AG08395 (cell line): ENCODE results near the gene MCU.
A peak's percentile ranks its signal among the peaks of the same experiment; 100 is the strongest.
"Not testable (repeated sequence)": the region's sequence is repeated elsewhere in the genome, so short reads cannot be mapped to it uniquely, and the experiment has no call there.

Experiments
- DNase-seq: peaks from one replicate; pipeline ENCODE4 v3.0.0; 2012; ENCODE audit warnings: mixed read lengths, low spot score

MCU gene

GRCh38 chr10:72762042-72762441, 70.1 kb downstream of the MCU start:
- DNase-seq: no peak

GRCh38 chr10:72763201-72763600, 71.3 kb downstream of the MCU start:
- no peak for DNase-seq

DNA sequence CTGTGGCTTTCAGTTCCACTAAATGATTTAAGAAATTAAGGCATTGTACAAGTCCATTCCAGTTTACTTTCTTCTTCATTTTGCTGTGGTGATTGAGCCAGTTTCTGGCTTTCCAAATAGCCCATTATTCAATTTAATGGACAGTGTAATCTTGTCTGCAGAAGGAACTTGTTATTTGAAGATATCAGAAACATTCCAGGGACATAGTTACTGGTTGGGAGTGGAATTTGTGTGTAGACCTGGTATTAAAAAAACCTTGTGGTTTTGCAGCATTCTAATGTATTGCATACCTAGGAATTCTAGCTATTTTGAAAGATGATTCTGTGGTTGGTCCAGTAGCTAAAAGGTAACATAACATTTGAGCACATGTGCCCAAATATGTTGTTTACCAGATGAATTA, 72.2 kb downstream of the MCU start:
- DNase-seq: peak; percentile 75

DNA sequence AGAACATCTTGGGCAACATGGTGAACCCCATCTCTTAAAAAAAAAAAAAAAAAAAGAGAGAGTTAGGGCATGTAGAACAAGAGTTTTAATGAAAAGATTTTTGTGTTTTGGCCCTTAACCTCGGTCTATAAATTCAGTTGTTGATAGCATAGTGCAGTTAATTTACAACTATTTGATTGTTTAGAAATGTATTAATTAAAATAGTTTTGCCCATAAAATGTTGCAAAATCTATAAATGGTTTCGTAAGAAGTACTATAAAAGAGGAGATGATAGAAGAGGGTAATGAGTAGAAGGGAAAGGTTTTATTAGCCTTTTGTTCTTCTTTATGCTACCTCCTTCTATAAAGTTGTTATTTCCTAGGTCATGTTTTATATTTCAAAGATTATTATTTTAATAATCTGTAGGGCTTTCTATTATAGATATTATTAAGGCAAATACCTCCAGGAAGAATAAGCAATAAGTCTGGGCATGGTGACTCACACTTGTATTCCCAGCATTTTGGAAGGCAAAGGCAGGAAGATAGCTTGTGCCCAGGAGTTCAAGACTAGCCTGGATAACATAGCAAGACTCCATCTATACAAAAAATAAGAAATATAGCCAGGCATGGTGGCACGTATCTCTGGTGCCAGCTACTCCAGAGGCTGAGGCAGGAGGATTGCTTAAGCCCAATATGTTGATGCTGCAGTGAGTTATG, 73.3 kb downstream of the MCU start:
- DNase-seq: no peak

GRCh38 chr10:72771195-72771594, 79.3 kb downstream of the MCU start:
- not testable (repeated sequence) for DNase-seq

DNA sequence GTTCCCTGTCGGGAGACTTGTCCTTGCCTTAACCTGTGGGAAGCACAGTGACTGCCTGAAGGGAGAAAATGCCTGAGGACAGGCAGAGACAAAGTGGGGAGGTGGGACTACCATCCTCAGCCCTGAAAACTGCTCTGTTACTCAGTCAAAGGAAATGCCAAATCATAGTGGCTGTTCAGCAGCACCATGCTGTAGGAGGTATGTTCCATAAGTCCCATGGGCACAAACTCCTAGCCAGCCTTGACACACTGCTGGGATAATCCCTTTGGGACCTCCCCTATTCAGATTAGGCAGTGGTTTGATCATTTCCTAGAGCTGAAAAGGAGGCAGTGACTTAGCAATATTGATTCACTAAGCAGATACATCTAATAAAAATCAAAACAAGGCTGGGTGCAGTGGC, 80.1 kb downstream of the MCU start:
- no peak for DNase-seq

DNA sequence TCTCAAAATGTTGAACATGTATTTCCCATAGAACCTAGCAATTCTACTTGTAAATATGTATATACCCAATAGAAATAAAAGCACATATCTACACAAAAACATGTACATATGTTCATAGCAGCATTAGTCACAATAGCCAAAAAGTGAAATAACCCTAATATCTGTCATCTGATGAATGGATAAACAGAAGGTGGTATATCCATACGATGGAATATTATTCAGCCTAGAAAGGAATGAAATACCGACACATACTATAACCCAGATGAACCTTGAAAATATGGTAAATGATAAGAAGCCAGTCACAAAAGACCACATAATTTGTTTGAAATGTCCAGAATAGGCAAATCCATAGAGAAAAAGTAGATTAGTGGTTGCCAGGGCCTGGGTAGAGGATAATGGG, 87.9 kb downstream of the MCU start:
- no peak for DNase-seq

DNA sequence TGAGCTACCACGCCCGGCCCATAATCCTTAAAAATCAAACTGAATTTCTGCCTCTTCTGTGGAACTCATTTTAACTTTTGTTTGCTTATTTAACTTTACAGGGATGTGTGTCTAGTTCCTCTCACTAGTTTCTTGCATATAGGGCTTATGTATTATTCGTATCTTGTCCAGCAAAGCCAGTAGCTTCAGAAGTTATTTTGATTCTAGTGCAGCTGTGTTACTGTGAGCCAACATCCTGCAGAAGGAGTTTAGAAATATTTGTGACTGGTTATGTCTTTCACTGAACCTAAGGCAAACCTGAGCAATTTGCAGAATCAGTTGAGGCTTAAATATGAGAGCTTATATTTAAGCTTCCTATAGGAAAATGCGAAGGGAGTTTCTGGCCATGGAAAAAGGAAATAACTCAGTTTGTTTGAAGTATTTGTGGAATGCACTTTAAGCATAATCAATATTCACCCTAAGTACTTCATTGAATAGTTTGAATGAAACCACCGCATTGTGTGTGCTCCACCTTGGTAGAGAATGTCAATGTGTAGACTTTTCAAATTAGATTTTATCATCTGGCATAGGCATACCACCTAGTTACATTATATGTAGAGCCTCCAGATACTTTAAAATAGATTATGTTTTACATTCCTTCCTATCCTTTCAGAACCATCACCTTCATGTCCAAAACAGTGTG, 90.8 kb downstream of the MCU start:
- DNase-seq: no peak

- no peak for DNase-seq
Observed at GRCh38 chr10:72783410-72783833, 91.5 kb downstream of the MCU start.

DNA sequence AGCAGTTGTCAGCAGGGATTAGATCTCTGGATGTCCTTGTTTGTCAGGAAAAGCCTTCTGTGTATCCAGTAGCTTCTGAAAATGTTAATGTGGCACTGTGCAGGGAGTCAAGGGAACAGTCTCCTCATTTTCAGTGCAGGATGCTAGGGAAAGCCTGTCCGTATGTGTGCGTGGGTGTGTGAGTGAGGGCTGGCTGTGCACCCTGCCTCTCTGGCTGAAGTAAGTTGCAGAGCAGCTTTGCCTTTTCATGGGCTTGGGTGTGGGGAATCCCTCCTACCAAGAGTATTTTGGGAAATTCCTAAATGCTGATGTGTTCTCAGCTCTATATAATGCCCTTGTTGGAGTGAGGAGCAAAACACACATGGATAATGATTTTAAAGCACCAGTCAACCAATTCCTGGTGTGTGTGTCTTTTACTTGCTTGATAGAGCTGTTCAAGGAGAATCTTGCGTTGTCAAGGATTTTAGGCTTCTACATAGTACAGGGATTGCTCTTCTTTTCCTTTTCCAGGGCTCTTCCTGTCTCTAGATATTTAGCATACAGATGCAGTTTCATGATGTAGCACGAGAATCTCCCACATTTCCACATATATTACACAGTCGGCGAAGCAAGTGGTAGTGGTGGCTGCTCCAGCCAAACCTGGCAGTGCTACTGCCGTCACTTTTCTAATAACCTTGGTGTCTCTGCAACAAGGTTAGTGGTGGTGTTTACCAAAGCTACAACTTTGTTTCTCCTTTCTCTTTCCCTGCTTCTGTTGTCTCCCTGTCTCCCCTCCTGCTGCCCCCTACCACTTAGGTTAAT, 92.8 kb downstream of the MCU start:
- DNase-seq: peak; percentile 80

- DNase-seq: no peak
Observed at GRCh38 chr10:72785409-72785808, 93.5 kb downstream of the MCU start.

DNA sequence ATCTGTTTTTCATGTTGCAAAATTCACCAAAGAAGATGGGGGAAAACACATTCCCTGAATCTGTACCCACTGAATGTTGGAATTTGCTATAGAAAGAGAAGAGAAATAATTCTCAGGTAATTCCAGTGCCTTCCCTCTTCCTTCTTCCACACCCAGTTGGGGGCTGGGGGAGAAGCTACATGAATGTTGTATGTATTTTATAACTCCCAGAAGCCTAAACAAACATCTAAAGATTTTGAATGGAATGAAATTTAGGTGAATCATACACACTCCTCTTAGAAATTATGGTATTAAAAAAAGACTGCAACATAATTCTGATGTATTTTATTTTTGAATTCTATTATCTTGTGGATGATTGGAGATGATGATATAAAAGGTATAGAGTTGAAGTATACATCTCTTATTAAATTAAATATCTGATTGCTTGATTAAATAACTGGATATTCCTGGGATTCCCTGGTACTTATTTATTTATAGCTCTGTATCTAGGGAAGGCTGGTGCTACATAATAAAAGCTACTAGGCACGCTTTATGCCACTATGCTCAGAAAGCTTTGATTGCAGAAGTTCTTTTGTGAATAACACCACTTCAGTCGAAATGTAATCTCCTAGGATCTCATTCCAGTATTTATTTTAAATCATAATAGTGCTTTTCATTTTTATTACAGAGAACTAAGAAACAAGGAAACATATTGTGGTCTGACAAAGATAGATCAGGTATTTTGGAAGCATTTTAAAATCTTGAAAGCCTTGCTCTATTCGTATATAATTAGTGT, 98.5 kb downstream of the MCU start:
- no peak for DNase-seq

- DNase-seq: no peak
Observed at GRCh38 chr10:72792288-72792687, 100.3 kb downstream of the MCU start.

DNA sequence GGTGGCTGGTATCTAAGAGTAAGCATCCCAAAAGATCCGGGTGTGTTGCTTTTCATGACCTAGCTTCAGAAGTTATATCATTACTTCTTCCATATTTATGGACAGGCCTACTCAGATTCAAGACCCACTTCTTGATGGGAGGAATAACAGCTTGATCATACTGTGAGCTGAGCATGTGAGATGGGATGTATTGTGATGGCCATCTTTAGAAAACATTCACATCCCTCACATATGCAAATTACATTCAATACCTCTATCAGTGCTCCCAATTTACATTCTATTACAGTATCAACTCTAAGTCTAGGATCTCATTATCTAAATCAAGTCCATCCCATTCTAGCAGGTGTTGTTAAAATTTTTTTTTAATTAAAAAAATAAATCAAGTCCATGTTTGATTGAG, 101.8 kb downstream of the MCU start:
- DNase-seq: no peak

DNA sequence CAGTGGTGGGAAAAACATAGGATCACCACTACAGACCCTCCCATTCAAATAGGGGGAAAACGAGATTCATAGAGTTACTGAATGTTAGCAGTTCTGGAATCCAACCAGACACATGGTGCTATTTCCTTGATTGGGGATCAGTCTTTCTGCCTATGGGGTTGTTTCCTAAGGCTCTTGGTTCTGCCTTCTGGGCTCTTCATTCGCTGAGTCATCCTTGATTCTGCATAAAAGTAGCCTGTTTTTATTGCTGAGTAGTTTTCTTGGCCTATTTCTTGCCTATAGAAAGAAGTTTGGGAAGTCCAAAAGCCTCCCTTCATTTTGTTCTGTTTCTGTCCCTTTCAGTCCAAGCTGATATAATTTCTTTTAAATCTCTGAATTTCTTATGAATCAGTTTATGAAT, 102.3 kb downstream of the MCU start:
- no peak for DNase-seq

- no peak for DNase-seq
Observed at GRCh38 chr10:72796042-72796441, 104.1 kb downstream of the MCU start.

- no peak for DNase-seq
Observed at GRCh38 chr10:72796538-72796937, 104.6 kb downstream of the MCU start.

GRCh38 chr10:72800000-72800740, 108.2 kb downstream of the MCU start:
- DNase-seq: no peak

GRCh38 chr10:72800741-72801092, 108.8 kb downstream of the MCU start:
- DNase-seq: no peak

- DNase-seq: no peak
Observed at GRCh38 chr10:72801263-72801868, 109.4 kb downstream of the MCU start.

- DNase-seq: peak; percentile 24
Observed at GRCh38 chr10:72802332-72802731, 110.4 kb downstream of the MCU start.
